Mononuclear cell (primary cell): Measurements from ENCODE around the gene MRPL52. TPM values are rescaled to one million over a fixed set of nuclear protein-coding genes. Genes with fewer than 3 reads are reported as not detected.
A peak's percentile ranks its signal among the peaks of the same experiment; 100 is the strongest.
"Not testable (repeated sequence)": the region's sequence is repeated elsewhere in the genome, so short reads cannot be mapped to it uniquely, and the experiment has no call there.

Experiments used
- H3K27me3 ChIP-seq: 2 replicates; pipeline ENCODE4 v1.6.0; 2011; ENCODE audit warnings: low read length, control low read depth; ENCODE audit not compliant: insufficient read depth
- H3K4me1 ChIP-seq: 2 replicates; pipeline ENCODE4 v1.5.1; 2011; ENCODE audit warnings: mild to moderate bottlenecking, low read length, control low read depth; ENCODE audit not compliant: insufficient read depth
- H3K4me3 ChIP-seq: 2 replicates; pipeline ENCODE4 v1.5.1; 2011; ENCODE audit warnings: mild to moderate bottlenecking, low read length, moderate library complexity
- H3K9me3 ChIP-seq: 2 replicates; pipeline ENCODE4 v1.5.1; 2011; ENCODE audit warnings: low read depth, mild to moderate bottlenecking, control low read depth, low read length
- total RNA-seq: library from RNA; depleted of rRNA; stranded (reverse); fragments of >200 nt; gene quantifications from one replicate; pipeline ENCODE4 v1.2.3, GENCODE V29; 2012

MRPL52 gene
- total RNA-seq, 1 donor = 8.7 TPM

- Histone ChIP-seq H3K4me3 (no peak overlapping the region), H3K4me1 (peaks cover 21% of the 10 kb centered on the region), H3K27me3 (peaks cover 16% of the 10 kb centered on the region), H3K9me3 (no peaks in the 10 kb centered on the region)
Measured at GRCh38 chr14:22852599-22852939, 22.9 kb downstream of the MRPL52 start.

GRCh38 chr14:22852940-22853767 lies 23.5 kb downstream of the MRPL52 start:
- Histone ChIP-seq H3K27me3 (peaks cover 16% of the 10 kb centered on the region), H3K4me1 (peaks cover 20% of the 10 kb centered on the region), H3K9me3 (no peaks in the 10 kb centered on the region), H3K4me3 (peak overlapping the region; percentile 40)

GRCh38 chr14:22854296-22854695 lies 24.6 kb downstream of the MRPL52 start:
- not testable (repeated sequence) for H3K4me3 ChIP-seq
- peaks cover 21% of the 10 kb centered on the region for H3K4me1 ChIP-seq

GRCh38 chr14:22854963-22855724 lies 25.5 kb downstream of the MRPL52 start:
- H3K9me3 ChIP-seq = no peaks in the 10 kb centered on the region
- H3K4me3 ChIP-seq = no peak overlapping the region
- peaks cover 21% of the 10 kb centered on the region for H3K4me1 ChIP-seq
- H3K27me3 ChIP-seq = peaks cover 16% of the 10 kb centered on the region

More at GRCh38 chr14:22854296-22854695, 24.6 kb downstream of the MRPL52 start:
- H3K9me3 ChIP-seq = not testable (repeated sequence)
- H3K27me3 ChIP-seq = peaks cover 16% of the 10 kb centered on the region

GRCh38 chr14:22856428-22856827 lies 26.7 kb downstream of the MRPL52 start:
- H3K4me3 ChIP-seq = no peak overlapping the region
- H3K4me1 ChIP-seq = peaks cover 18% of the 10 kb centered on the region
- H3K27me3 ChIP-seq = peaks cover 16% of the 10 kb centered on the region
- H3K9me3 ChIP-seq = no peaks in the 10 kb centered on the region

- H3K4me3 ChIP-seq, H3K9me3 ChIP-seq: not testable (repeated sequence)
- peaks cover 13% of the 10 kb centered on the region for H3K27me3 ChIP-seq
Measured at GRCh38 chr14:22860377-22860776, 30.7 kb downstream of the MRPL52 start.

GRCh38 chr14:22861651-22862050 lies 32.0 kb downstream of the MRPL52 start:
- Histone ChIP-seq H3K9me3 (no peaks in the 10 kb centered on the region), H3K4me1 (peaks cover 5% of the 10 kb centered on the region), H3K4me3 (no peak overlapping the region), H3K27me3 (peaks cover 6% of the 10 kb centered on the region)

More at GRCh38 chr14:22860377-22860776, 30.7 kb downstream of the MRPL52 start:
- H3K4me1 ChIP-seq = not testable (repeated sequence)

GRCh38 chr14:22864979-22865378 lies 35.3 kb downstream of the MRPL52 start:
- H3K27me3 ChIP-seq = no peaks in the 10 kb centered on the region
- H3K4me1 ChIP-seq = peaks cover 7% of the 10 kb centered on the region
- no peak overlapping the region for H3K4me3 ChIP-seq
- H3K9me3 ChIP-seq = no peaks in the 10 kb centered on the region

- no peak overlapping the region for H3K4me3 ChIP-seq
- H3K27me3 ChIP-seq = no peaks in the 10 kb centered on the region
- H3K9me3 ChIP-seq = no peaks in the 10 kb centered on the region
- peaks cover 14% of the 10 kb centered on the region for H3K4me1 ChIP-seq
Measured at GRCh38 chr14:22865424-22866405, 36.0 kb downstream of the MRPL52 start.

GRCh38 chr14:22866874-22867273 lies 37.2 kb downstream of the MRPL52 start:
- no peaks in the 10 kb centered on the region for H3K27me3 ChIP-seq
- H3K4me1 ChIP-seq = peaks cover 21% of the 10 kb centered on the region
- H3K9me3 ChIP-seq = no peaks in the 10 kb centered on the region
- H3K4me3 ChIP-seq = no peak overlapping the region

- peak overlapping the region; percentile 90 for H3K4me3 ChIP-seq
- H3K9me3 ChIP-seq = no peaks in the 10 kb centered on the region
- peaks cover 41% of the 10 kb centered on the region for H3K4me1 ChIP-seq
- no peaks in the 10 kb centered on the region for H3K27me3 ChIP-seq
Measured at GRCh38 chr14:22870811-22871223, 41.1 kb downstream of the MRPL52 start.

- Histone ChIP-seq H3K9me3 (no peaks in the 10 kb centered on the region), H3K4me3 (peak within 1 kb of the TSS; percentile 90), H3K27me3 (no peaks in the 10 kb centered on the region), H3K4me1 (peaks cover 41% of the 10 kb centered on the region)
Measured at GRCh38 chr14:22871224-22872032, 41.7 kb downstream of the MRPL52 start, which contains the start of gene LRP10. LRP10 (plus strand) TSS chr14:22871740; CDS start chr14:22872304, 564 bp downstream.

- Histone ChIP-seq H3K4me1 (peaks cover 41% of the 10 kb centered on the region), H3K4me3 (peak overlapping the region; percentile 90), H3K27me3 (no peaks in the 10 kb centered on the region), H3K9me3 (no peaks in the 10 kb centered on the region)
Measured at GRCh38 chr14:22872033-22872832, 42.5 kb downstream of the MRPL52 start.
